Measurements from ENCODE around the gene MYO1E.
A peak's percentile ranks its signal among the peaks of the same experiment; 100 is the strongest.

MYO1E gene

DNA sequence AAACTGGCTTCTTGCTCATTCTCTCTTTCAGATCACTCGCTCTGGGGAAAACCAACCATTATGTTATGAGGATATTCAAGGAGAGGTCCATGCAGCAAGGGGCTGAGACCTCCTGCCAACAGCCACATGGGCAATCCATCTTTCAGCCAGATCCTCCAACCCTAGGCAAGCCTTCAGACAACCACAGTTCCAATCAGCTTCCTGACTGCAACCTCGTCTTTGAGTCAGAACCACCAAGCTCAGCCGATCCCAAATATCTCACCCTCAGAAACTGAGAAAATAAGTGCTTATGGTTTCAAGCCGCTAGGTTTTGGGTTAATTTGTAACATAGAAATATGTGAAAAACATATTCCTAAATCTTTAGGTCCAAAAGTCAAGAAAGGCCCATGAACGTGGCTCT lies 155.8 kb downstream of the MYO1E start:
- Histone ChIP-seq H3K4me3 (ENCODE audit: low read depth, low read length) (no peak overlapping the region), H3K79me2 (ENCODE audit: control insufficient read depth, insufficient read depth, low read length, unreplicated experiment) (no peaks in the 10 kb centered on the region), H3K27ac (ENCODE audit: low read depth, low read length) (no peak overlapping the region), H3K27me3 (ENCODE audit: insufficient read depth, low read length) (no peaks in the 10 kb centered on the region), H3K4me1 (ENCODE audit: control insufficient read depth, insufficient read depth, low read length, unreplicated experiment) (peaks cover 7% of the 10 kb centered on the region), H3K36me3 (ENCODE audit: insufficient read depth, low read length) (peaks cover 24% of the 10 kb centered on the region), H2AFZ (ENCODE audit: low read length, unreplicated experiment) (no peak overlapping the region)

DNA sequence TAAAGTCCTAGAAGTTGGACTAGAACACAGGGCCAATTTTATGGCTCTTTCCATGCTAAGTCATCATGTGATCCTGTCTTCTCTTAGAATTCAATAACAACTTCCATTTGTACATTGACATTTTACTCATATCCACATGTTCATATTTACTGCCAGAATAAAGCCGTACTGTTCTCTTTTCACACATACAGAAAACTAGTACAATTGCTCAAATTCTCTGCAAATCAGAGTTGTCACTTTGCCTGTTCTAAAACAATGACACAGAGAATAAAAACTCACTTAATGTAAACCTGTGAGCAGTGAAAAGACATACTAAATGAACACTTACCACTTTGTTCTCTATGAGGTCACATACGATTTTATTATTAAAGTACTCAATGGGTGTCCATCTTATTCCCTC lies 162.5 kb downstream of the MYO1E start:
- peaks cover 56% of the 10 kb centered on the region for H3K36me3 ChIP-seq (ENCODE audit: insufficient read depth, low read length)
- H2AFZ ChIP-seq (ENCODE audit: low read length, unreplicated experiment) = no peak overlapping the region
- H3K27ac ChIP-seq (ENCODE audit: low read depth, low read length) = no peak overlapping the region

DNA sequence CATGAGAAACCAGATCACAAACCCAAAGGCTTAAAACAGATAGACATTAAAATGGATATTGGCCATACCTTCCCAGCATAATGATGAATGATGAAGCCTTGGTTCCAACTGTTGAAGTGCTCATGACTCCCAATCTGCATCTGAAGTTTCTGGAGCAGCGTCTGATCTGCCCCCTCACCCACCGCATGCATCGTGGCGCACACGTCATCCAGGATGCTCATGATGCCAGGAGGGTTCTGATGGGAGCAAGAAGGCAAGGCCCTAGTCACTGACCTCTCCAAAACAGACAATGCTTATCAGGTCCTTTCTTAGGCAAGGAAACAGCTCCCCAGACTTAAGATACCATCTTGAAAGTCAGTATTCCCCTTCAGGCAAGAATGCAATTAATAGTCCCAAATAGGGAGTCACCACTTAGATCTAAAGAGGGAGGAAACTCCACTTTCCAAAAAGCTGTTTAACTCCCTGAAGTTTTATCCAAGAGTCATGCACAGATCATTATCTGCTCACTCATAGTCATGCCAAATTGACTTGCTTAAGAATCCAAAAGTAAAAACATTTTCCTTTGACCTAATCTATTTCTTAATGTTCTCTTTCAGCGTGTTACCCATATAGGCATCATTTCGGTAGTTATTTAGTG lies 163.9 kb downstream of the MYO1E start:
- no peaks in the 10 kb centered on the region for H3K27me3 ChIP-seq (ENCODE audit: insufficient read depth, low read length)
- H3K36me3 ChIP-seq (ENCODE audit: insufficient read depth, low read length) = peaks cover 50% of the 10 kb centered on the region
- H3K4me1 ChIP-seq (ENCODE audit: control insufficient read depth, insufficient read depth, low read length, unreplicated experiment) = no peaks in the 10 kb centered on the region
- H2AFZ ChIP-seq (ENCODE audit: low read length, unreplicated experiment) = no peak overlapping the region
- H3K79me2 ChIP-seq (ENCODE audit: control insufficient read depth, insufficient read depth, low read length, unreplicated experiment) = no peaks in the 10 kb centered on the region
- no peak overlapping the region for H3K27ac ChIP-seq (ENCODE audit: low read depth, low read length)
- no peak overlapping the region for H3K4me3 ChIP-seq (ENCODE audit: low read depth, low read length)

More for the DNA sequence above, 162.5 kb downstream of the MYO1E start:
- no peak overlapping the region for H3K4me3 ChIP-seq (ENCODE audit: low read depth, low read length)
- no peaks in the 10 kb centered on the region for H3K79me2 ChIP-seq (ENCODE audit: control insufficient read depth, insufficient read depth, low read length, unreplicated experiment)
- no peaks in the 10 kb centered on the region for H3K4me1 ChIP-seq (ENCODE audit: control insufficient read depth, insufficient read depth, low read length, unreplicated experiment)
- no peaks in the 10 kb centered on the region for H3K27me3 ChIP-seq (ENCODE audit: insufficient read depth, low read length)

DNA sequence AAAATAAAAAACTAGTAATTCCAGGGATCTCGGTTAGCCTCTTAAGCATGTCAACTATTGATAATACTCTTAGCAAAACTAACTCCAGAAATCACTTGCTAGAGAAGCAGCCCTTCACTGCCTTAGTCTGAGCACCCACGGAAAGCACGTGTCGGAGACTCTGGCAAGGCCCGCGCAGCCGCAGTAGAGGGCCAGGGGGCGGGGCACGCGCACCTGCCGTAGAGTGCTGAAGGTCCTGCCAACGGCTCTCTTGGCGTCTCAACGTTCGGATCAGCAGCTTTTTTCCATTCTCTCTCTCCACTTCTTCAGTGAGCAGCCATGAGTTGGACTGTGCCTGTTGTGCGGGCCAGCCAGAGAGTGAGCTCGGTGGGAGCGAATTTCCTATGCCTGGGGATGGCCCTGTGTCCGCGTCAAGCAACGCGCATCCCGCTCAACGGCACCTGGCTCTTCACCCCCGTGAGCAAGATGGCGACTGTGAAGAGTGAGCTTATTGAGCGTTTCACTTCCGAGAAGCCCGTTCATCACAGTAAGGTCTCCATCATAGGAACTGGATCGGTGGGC lies 166.0 kb downstream of the MYO1E start, which contains the start of gene LDHAL6B:
LDHAL6B (plus strand) TSS at position 221 of the 561 bp plus-strand sequence; CDS start at position 319, 98 bp downstream.
- Histone ChIP-seq H3K4me3 (ENCODE audit: low read depth, low read length) (no peak within 1 kb of the TSS), H3K27me3 (ENCODE audit: insufficient read depth, low read length) (no peaks in the 10 kb centered on the region), H2AFZ (ENCODE audit: low read length, unreplicated experiment) (no peak within 1 kb of the TSS), H3K27ac (ENCODE audit: low read depth, low read length) (no peak within 1 kb of the TSS), H3K36me3 (ENCODE audit: insufficient read depth, low read length) (peaks cover 47% of the 10 kb centered on the region), H3K4me1 (ENCODE audit: control insufficient read depth, insufficient read depth, low read length, unreplicated experiment) (no peaks in the 10 kb centered on the region), H3K79me2 (ENCODE audit: control insufficient read depth, insufficient read depth, low read length, unreplicated experiment) (no peaks in the 10 kb centered on the region)

DNA sequence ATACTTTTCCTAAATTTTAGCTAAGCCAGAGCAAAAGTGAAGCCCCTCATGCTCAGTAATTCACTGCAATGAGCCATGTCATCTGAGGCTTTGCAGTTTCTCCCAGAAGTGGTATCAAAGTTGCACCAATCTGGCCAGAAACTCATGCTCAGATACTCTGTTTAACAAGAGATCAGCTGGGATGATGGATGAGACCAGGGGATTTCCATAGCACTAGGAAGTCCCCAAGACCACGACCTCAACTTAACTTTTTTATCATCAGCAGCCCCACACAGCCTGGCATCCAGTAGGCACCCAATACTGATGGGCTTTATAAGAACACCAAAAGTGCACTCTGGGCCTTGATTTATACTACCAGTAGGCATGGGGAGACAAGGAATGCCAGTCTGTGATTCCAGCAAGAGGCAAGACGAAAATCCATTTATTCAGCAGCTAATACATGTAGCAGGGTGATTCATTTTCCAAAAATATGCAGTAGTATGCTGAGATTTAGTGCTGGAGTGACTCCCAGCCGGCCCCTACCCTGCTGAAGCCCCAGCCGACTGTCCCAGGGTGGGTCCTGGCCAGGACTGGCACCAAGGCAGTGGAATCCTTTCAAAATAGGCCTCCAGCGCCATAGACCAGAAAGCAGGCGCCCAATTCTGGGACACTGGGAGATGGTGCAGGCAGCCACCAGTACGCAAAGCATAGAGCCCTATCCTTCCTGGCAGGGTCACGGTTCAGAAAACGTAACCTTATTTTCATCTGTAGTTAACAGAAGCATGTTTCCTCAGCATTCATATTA lies 166.6 kb downstream of the MYO1E start:
- no peak overlapping the region for H3K27ac ChIP-seq (ENCODE audit: low read depth, low read length)
- no peaks in the 10 kb centered on the region for H3K27me3 ChIP-seq (ENCODE audit: insufficient read depth, low read length)
- peaks cover 44% of the 10 kb centered on the region for H3K36me3 ChIP-seq (ENCODE audit: insufficient read depth, low read length)
- no peaks in the 10 kb centered on the region for H3K79me2 ChIP-seq (ENCODE audit: control insufficient read depth, insufficient read depth, low read length, unreplicated experiment)
- no peak overlapping the region for H3K4me3 ChIP-seq (ENCODE audit: low read depth, low read length)
- no peak overlapping the region for H2AFZ ChIP-seq (ENCODE audit: low read length, unreplicated experiment)
- H3K4me1 ChIP-seq (ENCODE audit: control insufficient read depth, insufficient read depth, low read length, unreplicated experiment) = no peaks in the 10 kb centered on the region

DNA sequence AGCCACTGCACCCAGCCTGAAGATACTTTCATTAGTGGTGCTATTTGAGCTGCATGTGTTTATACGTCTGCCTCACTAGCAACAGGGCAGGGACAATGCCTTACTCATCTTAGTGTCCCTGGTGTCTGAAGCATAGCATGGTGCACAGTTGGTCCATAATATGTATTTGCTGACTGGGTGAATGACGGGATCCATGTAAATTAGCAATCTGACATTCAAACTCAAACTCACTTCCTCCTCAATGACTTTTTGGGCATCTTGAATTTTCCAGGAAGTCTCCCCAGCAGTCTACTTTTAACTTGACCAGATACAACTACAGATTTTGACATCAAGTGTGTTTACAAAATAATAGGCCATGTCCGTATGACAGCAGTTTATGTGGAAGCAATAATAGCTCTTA lies 169.0 kb downstream of the MYO1E start:
- peaks cover 11% of the 10 kb centered on the region for H3K4me1 ChIP-seq (ENCODE audit: control insufficient read depth, insufficient read depth, low read length, unreplicated experiment)
- peaks cover 39% of the 10 kb centered on the region for H3K36me3 ChIP-seq (ENCODE audit: insufficient read depth, low read length)
- H2AFZ ChIP-seq (ENCODE audit: low read length, unreplicated experiment) = no peak overlapping the region
- no peak overlapping the region for H3K4me3 ChIP-seq (ENCODE audit: low read depth, low read length)
- H3K27me3 ChIP-seq (ENCODE audit: insufficient read depth, low read length) = no peaks in the 10 kb centered on the region
- no peaks in the 10 kb centered on the region for H3K79me2 ChIP-seq (ENCODE audit: control insufficient read depth, insufficient read depth, low read length, unreplicated experiment)
- no peak overlapping the region for H3K27ac ChIP-seq (ENCODE audit: low read depth, low read length)

DNA sequence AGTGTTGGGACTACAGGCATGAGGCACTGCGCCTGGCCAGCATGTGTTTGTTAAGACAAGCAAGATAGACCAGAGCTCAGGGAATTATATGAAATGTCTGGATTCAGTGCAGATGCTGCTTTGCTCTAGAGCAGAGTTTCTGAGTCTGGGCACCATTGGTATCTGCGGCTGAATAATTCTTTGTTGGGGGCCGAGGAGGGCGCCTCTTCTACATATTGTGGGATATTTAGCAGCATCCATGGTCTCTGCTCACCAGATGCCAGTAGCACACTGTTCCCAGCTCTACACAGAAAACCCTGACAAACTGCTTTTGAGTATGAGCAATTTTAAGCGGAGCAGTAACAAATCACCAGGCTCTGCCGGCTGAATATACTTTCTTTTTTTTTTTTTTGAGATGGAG lies 169.7 kb downstream of the MYO1E start:
- H3K79me2 ChIP-seq (ENCODE audit: control insufficient read depth, insufficient read depth, low read length, unreplicated experiment) = no peaks in the 10 kb centered on the region
- H3K27me3 ChIP-seq (ENCODE audit: insufficient read depth, low read length) = no peaks in the 10 kb centered on the region
- peaks cover 11% of the 10 kb centered on the region for H3K4me1 ChIP-seq (ENCODE audit: control insufficient read depth, insufficient read depth, low read length, unreplicated experiment)
- H2AFZ ChIP-seq (ENCODE audit: low read length, unreplicated experiment) = no peak overlapping the region
- no peak overlapping the region for H3K4me3 ChIP-seq (ENCODE audit: low read depth, low read length)
- no peak overlapping the region for H3K27ac ChIP-seq (ENCODE audit: low read depth, low read length)
- peaks cover 32% of the 10 kb centered on the region for H3K36me3 ChIP-seq (ENCODE audit: insufficient read depth, low read length)

DNA sequence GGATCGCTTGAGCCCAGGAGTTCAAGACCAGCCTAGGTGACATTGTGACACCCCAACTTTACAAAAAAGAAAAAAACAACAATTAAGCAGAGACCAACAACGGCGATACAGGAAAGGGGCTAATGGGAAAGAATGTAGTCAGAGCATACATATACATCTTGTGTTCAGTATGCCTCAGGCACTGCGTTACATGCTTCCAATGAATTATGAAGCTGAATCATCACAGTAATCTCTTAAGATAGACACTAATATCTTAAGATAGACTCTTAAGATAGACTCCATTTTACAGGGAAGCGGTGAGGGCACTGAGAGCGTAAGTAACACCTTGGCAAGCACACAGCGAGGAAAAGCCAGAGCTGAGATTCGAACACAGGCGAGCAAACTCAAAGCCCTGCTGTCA lies 172.1 kb downstream of the MYO1E start:
- peak overlapping the region; percentile 73 for H3K27ac ChIP-seq (ENCODE audit: low read depth, low read length)
- H3K79me2 ChIP-seq (ENCODE audit: control insufficient read depth, insufficient read depth, low read length, unreplicated experiment) = no peaks in the 10 kb centered on the region
- no peak overlapping the region for H3K4me3 ChIP-seq (ENCODE audit: low read depth, low read length)
- no peak overlapping the region for H2AFZ ChIP-seq (ENCODE audit: low read length, unreplicated experiment)
- H3K4me1 ChIP-seq (ENCODE audit: control insufficient read depth, insufficient read depth, low read length, unreplicated experiment) = peaks cover 11% of the 10 kb centered on the region
- peaks cover 13% of the 10 kb centered on the region for H3K36me3 ChIP-seq (ENCODE audit: insufficient read depth, low read length)
- no peaks in the 10 kb centered on the region for H3K27me3 ChIP-seq (ENCODE audit: insufficient read depth, low read length)

DNA sequence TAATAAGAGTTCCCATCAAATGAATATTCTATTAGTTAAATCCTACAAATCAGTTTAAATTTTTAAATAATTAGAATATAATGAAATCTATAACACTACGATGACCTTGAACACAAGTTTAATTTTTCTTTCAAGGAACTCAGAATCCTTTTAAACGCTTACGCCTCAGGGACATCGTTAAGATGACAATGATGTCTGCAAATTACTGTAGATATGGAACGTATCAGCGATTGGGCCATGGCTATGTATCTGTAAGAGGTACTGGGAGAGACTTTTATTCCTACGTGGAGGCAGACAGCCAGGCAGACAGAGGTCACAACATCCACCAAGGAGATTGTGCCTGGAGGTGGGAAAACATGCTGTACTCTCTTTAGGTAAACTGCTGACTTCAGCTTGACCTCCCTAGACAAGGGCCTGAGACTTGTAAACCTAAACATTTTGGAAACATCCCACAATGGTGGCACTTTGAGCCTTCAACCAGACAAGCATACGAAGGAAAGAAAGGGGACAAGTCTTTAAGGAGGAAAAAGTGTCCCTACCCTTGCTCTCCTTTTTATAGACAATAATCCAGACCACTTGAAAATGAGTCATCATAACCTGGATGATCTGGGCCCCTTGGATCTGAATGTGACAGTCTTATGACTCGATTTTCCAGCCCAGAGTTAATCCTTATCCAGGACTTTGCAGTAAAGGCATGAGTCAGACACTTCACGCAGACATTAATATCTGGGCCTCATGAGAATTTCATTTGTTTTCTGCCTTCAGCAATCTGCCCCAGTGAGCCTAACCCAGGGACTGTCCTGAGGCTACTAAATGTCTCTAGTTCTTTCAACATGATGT lies 172.8 kb downstream of the MYO1E start:
- H3K4me3 ChIP-seq (ENCODE audit: low read depth, low read length) = peak overlapping the region; percentile 10; the same call in 1 of the 2 replicates
- H2AFZ ChIP-seq (ENCODE audit: low read length, unreplicated experiment) = no peak overlapping the region
- peaks cover 11% of the 10 kb centered on the region for H3K4me1 ChIP-seq (ENCODE audit: control insufficient read depth, insufficient read depth, low read length, unreplicated experiment)
- H3K27ac ChIP-seq (ENCODE audit: low read depth, low read length) = peak overlapping the region; percentile 73
- H3K79me2 ChIP-seq (ENCODE audit: control insufficient read depth, insufficient read depth, low read length, unreplicated experiment) = no peaks in the 10 kb centered on the region
- no peaks in the 10 kb centered on the region for H3K27me3 ChIP-seq (ENCODE audit: insufficient read depth, low read length)
- peaks cover 19% of the 10 kb centered on the region for H3K36me3 ChIP-seq (ENCODE audit: insufficient read depth, low read length)

DNA sequence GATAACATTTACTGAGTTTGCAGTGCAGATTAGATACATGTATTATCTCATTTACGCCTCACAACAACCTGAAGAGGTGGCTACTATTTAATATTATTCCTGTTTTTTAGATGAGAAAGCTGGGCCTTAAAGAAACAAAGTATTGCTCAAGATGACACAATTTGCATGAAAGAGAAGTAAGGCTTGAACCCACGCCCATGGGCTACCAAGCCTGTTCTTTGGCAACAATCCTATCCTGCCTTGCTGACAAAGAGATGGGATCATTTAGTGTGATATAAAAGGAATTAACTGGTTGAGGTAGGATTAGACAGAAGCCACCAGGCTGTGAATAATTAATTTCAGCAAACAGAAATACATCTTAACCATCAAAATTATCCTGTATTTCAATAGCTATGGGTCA lies 175.2 kb downstream of the MYO1E start:
- Histone ChIP-seq H3K27me3 (ENCODE audit: insufficient read depth, low read length) (no peaks in the 10 kb centered on the region), H3K79me2 (ENCODE audit: control insufficient read depth, insufficient read depth, low read length, unreplicated experiment) (no peaks in the 10 kb centered on the region), H3K4me3 (ENCODE audit: low read depth, low read length) (no peak overlapping the region), H3K4me1 (ENCODE audit: control insufficient read depth, insufficient read depth, low read length, unreplicated experiment) (peaks cover 18% of the 10 kb centered on the region), H2AFZ (ENCODE audit: low read length, unreplicated experiment) (no peak overlapping the region), H3K36me3 (ENCODE audit: insufficient read depth, low read length) (peaks cover 22% of the 10 kb centered on the region), H3K27ac (ENCODE audit: low read depth, low read length) (no peak overlapping the region)
